GM12873 (cell line): ENCODE results near the gene KCNIP4.

Experiments
- TF ChIP-seq, protein P1 (sequence below): IDR thresholded peaks from 2 replicates; pipeline ENCODE4 v1.5.1; 2012; ENCODE audit warnings: low read depth, mild to moderate bottlenecking, moderate library complexity, low read length, control low read depth; ENCODE audit not compliant: insufficient read depth; ENCODE audit errors: missing control alignments

The KCNIP4 gene

DNA sequence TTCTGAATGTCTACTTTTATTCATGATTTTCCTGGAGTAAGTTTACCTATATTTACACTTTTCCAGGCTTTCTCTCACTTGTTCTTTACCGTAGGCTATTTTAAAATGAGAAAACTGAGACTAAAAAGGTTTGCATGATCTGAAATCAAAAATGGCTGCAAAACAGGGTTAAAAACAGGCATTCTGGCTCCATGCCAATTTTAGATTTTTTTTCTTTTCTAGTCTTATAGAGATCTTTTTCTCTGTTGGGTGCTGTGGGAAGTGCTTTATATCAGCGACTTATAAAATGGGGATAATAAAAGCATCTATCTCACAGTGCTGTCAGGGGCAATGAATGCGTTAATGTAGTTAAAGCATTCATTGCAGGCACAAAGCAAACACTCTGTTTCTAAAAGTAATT lies 953.6 kb downstream of the KCNIP4 start:
- TF ChIP-seq, protein P1, sequence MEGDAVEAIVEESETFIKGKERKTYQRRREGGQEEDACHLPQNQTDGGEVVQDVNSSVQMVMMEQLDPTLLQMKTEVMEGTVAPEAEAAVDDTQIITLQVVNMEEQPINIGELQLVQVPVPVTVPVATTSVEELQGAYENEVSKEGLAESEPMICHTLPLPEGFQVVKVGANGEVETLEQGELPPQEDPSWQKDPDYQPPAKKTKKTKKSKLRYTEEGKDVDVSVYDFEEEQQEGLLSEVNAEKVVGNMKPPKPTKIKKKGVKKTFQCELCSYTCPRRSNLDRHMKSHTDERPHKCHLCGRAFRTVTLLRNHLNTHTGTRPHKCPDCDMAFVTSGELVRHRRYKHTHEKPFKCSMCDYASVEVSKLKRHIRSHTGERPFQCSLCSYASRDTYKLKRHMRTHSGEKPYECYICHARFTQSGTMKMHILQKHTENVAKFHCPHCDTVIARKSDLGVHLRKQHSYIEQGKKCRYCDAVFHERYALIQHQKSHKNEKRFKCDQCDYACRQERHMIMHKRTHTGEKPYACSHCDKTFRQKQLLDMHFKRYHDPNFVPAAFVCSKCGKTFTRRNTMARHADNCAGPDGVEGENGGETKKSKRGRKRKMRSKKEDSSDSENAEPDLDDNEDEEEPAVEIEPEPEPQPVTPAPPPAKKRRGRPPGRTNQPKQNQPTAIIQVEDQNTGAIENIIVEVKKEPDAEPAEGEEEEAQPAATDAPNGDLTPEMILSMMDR: no peak

DNA sequence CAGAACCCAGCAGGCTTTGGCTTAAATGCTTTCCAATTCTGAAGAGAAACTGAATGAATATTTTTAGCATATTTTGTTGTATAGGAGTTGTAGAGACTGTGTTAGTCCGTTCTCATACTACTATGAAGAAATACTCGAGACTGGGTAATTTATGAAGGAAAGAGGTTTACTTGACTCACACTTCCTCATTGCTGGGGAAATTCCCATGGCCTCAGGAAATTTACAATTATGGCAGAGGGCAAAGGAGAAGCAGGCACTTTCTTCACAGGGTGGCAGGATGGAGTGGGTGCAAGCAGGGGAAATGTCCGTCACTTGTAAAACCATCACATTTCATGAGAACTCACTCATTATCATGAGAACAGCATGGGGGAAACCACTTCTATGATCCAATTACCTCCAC lies 956.6 kb downstream of the KCNIP4 start:
- TF ChIP-seq, protein P1: no peak

- TF ChIP-seq, protein P1: no peak
Measured at GRCh38 chr4:20987191-20987590, 961.4 kb downstream of the KCNIP4 start.

DNA sequence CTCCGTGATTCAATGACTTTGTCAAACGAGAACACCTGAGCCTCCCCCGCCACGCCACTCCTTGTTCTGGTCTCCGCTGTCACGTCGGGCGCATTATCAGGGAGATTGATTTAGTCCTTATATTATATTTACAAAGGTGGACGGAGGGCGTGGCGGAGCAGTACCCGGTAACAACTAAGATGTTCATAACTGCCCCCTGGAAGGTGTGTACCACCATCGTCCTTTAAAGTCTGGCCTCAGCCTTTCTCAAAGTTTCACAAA lies 964.1 kb downstream of the KCNIP4 start:
- TF ChIP-seq, protein P1: no peak

GRCh38 chr4:20983763-20984575 lies 964.6 kb downstream of the KCNIP4 start:
- TF ChIP-seq, protein P1: no peak

- TF ChIP-seq, protein P1: no peak
Measured at GRCh38 chr4:20982544-20982943, 966.0 kb downstream of the KCNIP4 start.

DNA sequence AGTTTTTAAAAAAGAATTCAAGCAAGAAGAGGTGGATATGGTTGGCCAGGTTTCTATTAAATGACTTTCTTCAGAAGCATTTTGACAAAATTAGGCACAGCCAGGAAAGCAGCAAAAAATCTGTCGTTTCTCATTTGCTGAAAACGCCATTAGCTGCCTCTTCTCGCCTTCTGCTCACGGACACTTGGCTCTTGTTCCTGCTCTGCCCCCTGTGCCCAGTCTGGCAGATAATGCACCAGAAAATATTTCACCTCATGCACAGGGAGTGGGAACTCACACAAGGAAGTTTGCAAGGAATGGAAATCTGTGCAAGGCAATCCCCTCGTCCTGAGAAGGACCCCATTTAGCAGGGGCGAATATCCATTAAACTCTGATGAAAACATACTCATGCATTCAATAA lies 988.3 kb downstream of the KCNIP4 start:
- TF ChIP-seq, protein P1: no peak
